SU-DHL-6 (cell line): Measurements from ENCODE around the gene ZMYM4.
"Not testable (repeated sequence)": the region's sequence is repeated elsewhere in the genome, so short reads cannot be mapped to it uniquely, and the experiment has no call there.

ENCODE experiments used
- H2AFZ ChIP-seq: fragments of 200-600 bp; sonication (generic); 2 replicates; pipeline ENCODE4 v1.6.1; 2014; ENCODE audit warnings: low read depth, mild to moderate bottlenecking, moderate library complexity, mixed read lengths, antibody characterized with exemption, low read length; ENCODE audit not compliant: severe bottlenecking
- H3F3A ChIP-seq: fragments of 200-600 bp; shearing (Covaris generic); 2 replicates; pipeline ENCODE4 v1.6.0; 2016; ENCODE audit warnings: antibody characterized with exemption, mild to moderate bottlenecking; ENCODE audit not compliant: insufficient read depth
- H3K27ac ChIP-seq: fragments of 200-600 bp; sonication (generic); 2 replicates; pipeline ENCODE4 v1.5.1; 2016; ENCODE audit warnings: low read depth, mild to moderate bottlenecking, low read length, moderate library complexity, mixed read lengths
- H3K27me3 ChIP-seq: fragments of 200-600 bp; sonication (generic), shearing (Covaris generic); 2 replicates; pipeline ENCODE4 v1.6.0; 2014; ENCODE audit warnings: mild to moderate bottlenecking, low read length
- H3K36me3 ChIP-seq: fragments of 200-600 bp; sonication (generic); 2 replicates; pipeline ENCODE4 v1.6.1; 2014; ENCODE audit warnings: mild to moderate bottlenecking, low read length, mixed read lengths
- H3K4me2 ChIP-seq: fragments of 300-600, 200-600 bp; shearing (Covaris generic), sonication (generic); 2 replicates; pipeline ENCODE4 v1.6.0; 2014; ENCODE audit warnings: low read length, low read depth, mild to moderate bottlenecking; ENCODE audit not compliant: poor library complexity, severe bottlenecking
- H3K4me3 ChIP-seq: fragments of 200-600 bp; sonication (generic); 2 replicates; pipeline ENCODE4 v1.5.1; 2014; ENCODE audit warnings: antibody characterized with exemption, low read length, mild to moderate bottlenecking, mixed read lengths; ENCODE audit not compliant: insufficient read depth, poor library complexity, severe bottlenecking
- H3K79me2 ChIP-seq: fragments of 200-600 bp; sonication (generic); 2 replicates; pipeline ENCODE4 v1.6.1; 2014; ENCODE audit warnings: mild to moderate bottlenecking, low read length, moderate library complexity; ENCODE audit not compliant: insufficient read depth
- H3K9ac ChIP-seq: fragments of 200-600 bp; sonication (generic); 2 replicates; pipeline ENCODE4 v1.7.0; 2014; ENCODE audit warnings: mild to moderate bottlenecking, low read length
- H3K9me2 ChIP-seq: fragments of 200-600 bp; sonication (generic); replicated peaks from 2 replicates; pipeline ENCODE4 v1.6.1; 2014; ENCODE audit warnings: low read length; ENCODE audit not compliant: insufficient read depth
- H3K9me3 ChIP-seq: fragments of 200-600 bp; sonication (generic); 2 replicates; pipeline ENCODE4 v1.6.1; 2014; ENCODE audit warnings: low read length, mixed read lengths; ENCODE audit not compliant: insufficient read depth
- H4K20me1 ChIP-seq: fragments of 200-600 bp; sonication (generic); 2 replicates; pipeline ENCODE4 v1.6.1; 2014; ENCODE audit warnings: low read depth, mild to moderate bottlenecking, antibody characterized with exemption, low read length, moderate library complexity, mixed read lengths
- CTCF ChIP-seq: fragments of 200-600 bp; sonication (generic); IDR thresholded peaks from one replicate; pipeline ENCODE4 v1.5.1; 2017; ENCODE audit warnings: antibody characterized with exemption, mild to moderate bottlenecking, low read length, moderate library complexity; ENCODE audit not compliant: insufficient read depth, poor library complexity, severe bottlenecking
- EZH2phosphoT487 ChIP-seq: fragments of 200-600 bp; sonication (generic), shearing (Covaris generic); conservative IDR thresholded peaks from 2 replicates; pipeline ENCODE4 v1.6.1; 2018; ENCODE audit warnings: mild to moderate bottlenecking, antibody characterized with exemption, low read length, moderate library complexity, mixed read lengths

ZMYM4 gene

GRCh38 chr1:35379317-35380000, 111.0 kb downstream of the ZMYM4 start:
- H3K27ac ChIP-seq = no peak overlapping the region
- H3K27me3 ChIP-seq = no peaks in the 10 kb centered on the region
- no peaks in the 10 kb centered on the region for H3F3A ChIP-seq
- no peak overlapping the region for H2AFZ ChIP-seq
- H3K9ac ChIP-seq = no peak overlapping the region
- H3K79me2 ChIP-seq = no peaks in the 10 kb centered on the region
- H3K9me3 ChIP-seq = no peaks in the 10 kb centered on the region
- H3K4me2 ChIP-seq = no peak overlapping the region
- H4K20me1 ChIP-seq = no peaks in the 10 kb centered on the region
- no peaks in the 10 kb centered on the region for H3K9me2 ChIP-seq
- TF ChIP-seq EZH2phosphoT487 = no peak
- no peak for TF ChIP-seq CTCF
- no peaks in the 10 kb centered on the region for H3K36me3 ChIP-seq
- no peak overlapping the region for H3K4me3 ChIP-seq

GRCh38 chr1:35380111-35380510, 111.6 kb downstream of the ZMYM4 start:
- H3K9me3 ChIP-seq, H3F3A ChIP-seq, H3K79me2 ChIP-seq, H3K9me2 ChIP-seq, H3K4me2 ChIP-seq, H3K4me3 ChIP-seq, H3K36me3 ChIP-seq, H4K20me1 ChIP-seq, H3K9ac ChIP-seq, H3K27me3 ChIP-seq, H3K27ac ChIP-seq, H2AFZ ChIP-seq: not testable (repeated sequence)

- no peaks in the 10 kb centered on the region for H3K27me3 ChIP-seq
- no peaks in the 10 kb centered on the region for H3F3A ChIP-seq
- no peaks in the 10 kb centered on the region; the same call in 1 of the 2 replicates for H3K36me3 ChIP-seq
- no peaks in the 10 kb centered on the region for H3K79me2 ChIP-seq
- H3K4me2 ChIP-seq = no peak overlapping the region
- H2AFZ ChIP-seq = no peak overlapping the region
- H3K4me3 ChIP-seq = no peak overlapping the region
- H3K27ac ChIP-seq = no peak overlapping the region
- H3K9ac ChIP-seq = no peak overlapping the region
- no peaks in the 10 kb centered on the region for H4K20me1 ChIP-seq
- no peaks in the 10 kb centered on the region for H3K9me2 ChIP-seq
- no peaks in the 10 kb centered on the region for H3K9me3 ChIP-seq
- TF ChIP-seq CTCF (no peak), EZH2phosphoT487 (no peak)
These were observed 113.6 kb downstream of the ZMYM4 start for GRCh38 chr1:35382107-35382506.

GRCh38 chr1:35386290-35386689, 117.8 kb downstream of the ZMYM4 start:
- Histone ChIP-seq H2AFZ (no peak overlapping the region), H3K9me3 (no peaks in the 10 kb centered on the region), H3K27me3 (no peaks in the 10 kb centered on the region), H3K9me2 (no peaks in the 10 kb centered on the region), H3K79me2 (no peaks in the 10 kb centered on the region), H3K9ac (no peak overlapping the region), H3K36me3 (no peaks in the 10 kb centered on the region; the same call in 1 of the 2 replicates), H3F3A (no peaks in the 10 kb centered on the region), H3K4me3 (no peak overlapping the region), H3K4me2 (no peak overlapping the region), H3K27ac (no peak overlapping the region), H4K20me1 (no peaks in the 10 kb centered on the region)
- TF ChIP-seq CTCF (no peak), EZH2phosphoT487 (no peak)
